ENCODE measurements around the gene HOMER2.

Gene HOMER2

GRCh38 chr15:82958638-82959037 is 6.1 kb upstream of the HOMER2 start:
- no peak overlapping the region for H3K4me3 ChIP-seq (ENCODE audit: control insufficient read depth, low read depth, low read length)
- TF ChIP-seq CTCF (IDR thresholded peaks at IDR 0.05; ENCODE audit: control insufficient read depth, insufficient read depth, low read depth, low read length, missing control alignments): no peak
- no peak for DNase-seq (ENCODE audit: low read depth)

- peak overlapping the region; percentile 38 for H3K4me3 ChIP-seq (ENCODE audit: control insufficient read depth, low read depth, low read length)
- no peak for DNase-seq (ENCODE audit: low read depth)
- no peak for TF ChIP-seq CTCF (IDR thresholded peaks at IDR 0.05; ENCODE audit: control insufficient read depth, insufficient read depth, low read depth, low read length, missing control alignments)
These were observed 905 bp downstream of the HOMER2 start for GRCh38 chr15:82951472-82952157.

- TF ChIP-seq CTCF (IDR thresholded peaks at IDR 0.05; ENCODE audit: control insufficient read depth, insufficient read depth, low read depth, low read length, missing control alignments): no peak
- no peak for DNase-seq (ENCODE audit: low read depth)
- no peak overlapping the region for H3K4me3 ChIP-seq (ENCODE audit: control insufficient read depth, low read depth, low read length)
These were observed 1.7 kb downstream of the HOMER2 start for GRCh38 chr15:82950746-82951370.

GRCh38 chr15:82950295-82950694 is 2.2 kb downstream of the HOMER2 start:
- no peak for TF ChIP-seq CTCF (IDR thresholded peaks at IDR 0.05; ENCODE audit: control insufficient read depth, insufficient read depth, low read depth, low read length, missing control alignments)
- DNase-seq (ENCODE audit: low read depth): no peak
- no peak overlapping the region for H3K4me3 ChIP-seq (ENCODE audit: control insufficient read depth, low read depth, low read length)

GRCh38 chr15:82946155-82946701 is 6.3 kb downstream of the HOMER2 start:
- TF ChIP-seq CTCF (IDR thresholded peaks at IDR 0.05; ENCODE audit: control insufficient read depth, insufficient read depth, low read depth, low read length, missing control alignments): no peak
- no peak overlapping the region for H3K4me3 ChIP-seq (ENCODE audit: control insufficient read depth, low read depth, low read length)
- no peak for DNase-seq (ENCODE audit: low read depth)

GRCh38 chr15:82945326-82945725 is 7.2 kb downstream of the HOMER2 start:
- DNase-seq (ENCODE audit: low read depth): no peak
- TF ChIP-seq CTCF (IDR thresholded peaks at IDR 0.05; ENCODE audit: control insufficient read depth, insufficient read depth, low read depth, low read length, missing control alignments): no peak
- H3K4me3 ChIP-seq (ENCODE audit: control insufficient read depth, low read depth, low read length): no peak overlapping the region

Data from AG09309 (cell line).